H9 (cell line): ENCODE data around the gene COMP. TPM values are rescaled to one million over a fixed set of nuclear protein-coding genes. Genes with fewer than 3 reads are reported as not detected.

ENCODE experiments used
- DNase-seq: peaks from one replicate; pipeline ENCODE4 v3.0.0-alpha.2; 2017
- H2AFZ ChIP-seq: one replicate; pipeline ENCODE4 v1.6.1; 2013; ENCODE audit warnings: mild to moderate bottlenecking, low read length, control low read depth, moderate library complexity
- H2AK5ac ChIP-seq: 2 replicates; pipeline ENCODE4 v1.6.1; 2013; ENCODE audit warnings: low read length, control low read depth, mixed read lengths; ENCODE audit not compliant: insufficient read length
- H2BK120ac ChIP-seq: one replicate; pipeline ENCODE4 v1.6.1; 2013; ENCODE audit warnings: low read depth, mild to moderate bottlenecking, low read length, control low read depth, inconsistent platforms; ENCODE audit not compliant: poor library complexity, severe bottlenecking
- H2BK12ac ChIP-seq: 2 replicates; pipeline ENCODE4 v1.6.1; 2013; ENCODE audit warnings: low read length, control low read depth, mixed read lengths, low read depth; ENCODE audit not compliant: insufficient read length
- H2BK15ac ChIP-seq: 2 replicates; pipeline ENCODE4 v1.6.1; 2013; ENCODE audit warnings: low read depth, low read length, control low read depth
- H2BK20ac ChIP-seq: one replicate; pipeline ENCODE4 v1.6.1; 2013; ENCODE audit warnings: low read depth, mild to moderate bottlenecking, low read length, control low read depth, inconsistent platforms; ENCODE audit not compliant: poor library complexity, severe bottlenecking
- H2BK5ac ChIP-seq: 2 replicates; pipeline ENCODE4 v1.6.1; 2013; ENCODE audit warnings: low read length, control low read depth, mixed read lengths; ENCODE audit not compliant: insufficient read length
- H3K14ac ChIP-seq: 2 replicates; pipeline ENCODE4 v1.6.1; 2013; ENCODE audit warnings: low read length, control low read depth; ENCODE audit not compliant: insufficient read depth
- H3K18ac ChIP-seq: 2 replicates; pipeline ENCODE4 v1.6.1; 2013; ENCODE audit warnings: low read depth, mild to moderate bottlenecking, mixed read lengths, low read length, control low read depth; ENCODE audit not compliant: insufficient read length
- H3K23ac ChIP-seq: 2 replicates; pipeline ENCODE4 v1.6.1; 2013; ENCODE audit warnings: low read length, control low read depth, mixed read lengths, low read depth; ENCODE audit not compliant: insufficient read length
- H3K23me2 ChIP-seq: 2 replicates; pipeline ENCODE4 v1.6.1; 2013; ENCODE audit warnings: low read depth, mild to moderate bottlenecking, mixed read lengths, low read length, control low read depth; ENCODE audit not compliant: insufficient read length, poor library complexity, severe bottlenecking
- H3K27ac ChIP-seq: 2 replicates; pipeline ENCODE4 v1.5.1; 2013; ENCODE audit warnings: low read length, control low read depth, mixed read lengths, low read depth; ENCODE audit not compliant: insufficient read length
- H3K27me3 ChIP-seq: 2 replicates; pipeline ENCODE4 v1.6.1; 2013; ENCODE audit warnings: low read length, control low read depth, inconsistent platforms; ENCODE audit not compliant: insufficient read depth
- H3K4ac ChIP-seq: 2 replicates; pipeline ENCODE4 v1.6.1; 2013; ENCODE audit warnings: low read depth, mild to moderate bottlenecking, control low read depth, inconsistent platforms, low read length, moderate library complexity
- H3K4me1 ChIP-seq: 2 replicates; pipeline ENCODE4 v1.6.1; 2013; ENCODE audit warnings: low read length, control low read depth, inconsistent platforms; ENCODE audit not compliant: insufficient read depth
- H3K4me2 ChIP-seq: 2 replicates; pipeline ENCODE4 v1.6.1; 2013; ENCODE audit warnings: low read length, control low read depth, mixed read lengths; ENCODE audit not compliant: insufficient read length, insufficient read depth
- H3K56ac ChIP-seq: 2 replicates; pipeline ENCODE4 v1.6.1; 2013; ENCODE audit warnings: low read depth, mild to moderate bottlenecking, mixed read lengths, low read length, control low read depth; ENCODE audit not compliant: insufficient read length
- H3K79me1 ChIP-seq: 2 replicates; pipeline ENCODE4 v1.6.1; 2013; ENCODE audit warnings: low read depth, mild to moderate bottlenecking, moderate library complexity, low read length, control low read depth, inconsistent platforms; ENCODE audit not compliant: insufficient read depth, poor library complexity, severe bottlenecking
- H3K79me2 ChIP-seq: 2 replicates; pipeline ENCODE4 v1.6.1; 2013; ENCODE audit warnings: low read length, control low read depth, inconsistent platforms; ENCODE audit not compliant: insufficient read depth
- H3K9ac ChIP-seq: 2 replicates; pipeline ENCODE4 v1.6.1; 2013; ENCODE audit warnings: low read length, control low read depth, mixed read lengths; ENCODE audit not compliant: insufficient read length; ENCODE audit errors: extremely low read depth
- H3K9me3 ChIP-seq: one replicate; pipeline ENCODE4 v1.6.1; 2013; ENCODE audit warnings: low read depth, low read length, inconsistent platforms; ENCODE audit not compliant: control insufficient read depth
- H3T11ph ChIP-seq: one replicate; pipeline ENCODE4 v1.6.1; 2013; ENCODE audit warnings: mild to moderate bottlenecking, low read length, control low read depth, inconsistent platforms
- H4K20me1 ChIP-seq: one replicate; pipeline ENCODE4 v1.6.1; 2013; ENCODE audit not compliant: control insufficient read depth, insufficient read length, insufficient read depth
- H4K5ac ChIP-seq: 2 replicates; pipeline ENCODE4 v1.6.1; 2013; ENCODE audit warnings: low read depth, mild to moderate bottlenecking, mixed read lengths, low read length, control low read depth; ENCODE audit not compliant: insufficient read length
- H4K8ac ChIP-seq: replicated peaks from 2 replicates; pipeline ENCODE4 v1.6.1; 2013; ENCODE audit warnings: low read length, control low read depth, mixed read lengths, low read depth; ENCODE audit not compliant: insufficient read length
- H4K91ac ChIP-seq: 2 replicates; pipeline ENCODE4 v1.6.1; 2013; ENCODE audit warnings: low read depth, mild to moderate bottlenecking, moderate library complexity, mixed read lengths, low read length, control low read depth; ENCODE audit not compliant: insufficient read length
- H3K27ac Mint-ChIP-seq, 3 experiments: 2 replicates in 2 of 3; 3 replicates in 1 of 3; pipeline ENCODE4 v1.8.0; 2020 to 2021; ENCODE audit warnings: mixed read lengths in 3 of 3, mild to moderate bottlenecking in 1 of 3, moderate library complexity in 1 of 3
- H3K27me3 Mint-ChIP-seq: 2 replicates; pipeline ENCODE4 v1.8.0; 2021; ENCODE audit warnings: low read depth, mild to moderate bottlenecking, moderate library complexity, mixed read lengths
- H3K36me3 Mint-ChIP-seq, 3 experiments: 2 replicates in 2 of 3; 3 replicates in 1 of 3; pipeline ENCODE4 v1.8.0; 2020 to 2021; ENCODE audit warnings: low read depth in 3 of 3, mixed read lengths in 3 of 3; ENCODE audit not compliant: insufficient read depth in 1 of 3
- H3K4me1 Mint-ChIP-seq, 2 experiments: 2 replicates each; pipeline ENCODE4 v1.8.0; 2020; ENCODE audit warnings: mixed read lengths in 2 of 2
- H3K4me3 Mint-ChIP-seq, 2 experiments: 2 replicates in 1 of 2; 3 replicates in 1 of 2; pipeline ENCODE4 v1.8.0; 2020 to 2021; ENCODE audit warnings: mild to moderate bottlenecking in 2 of 2, mixed read lengths in 2 of 2, moderate library complexity in 1 of 2
- H3K9me3 Mint-ChIP-seq, 2 experiments: 2 replicates in 1 of 2; 3 replicates in 1 of 2; pipeline ENCODE4 v1.8.0; 2020; ENCODE audit warnings: mild to moderate bottlenecking in 2 of 2, mixed read lengths in 2 of 2, moderate library complexity in 1 of 2
- CTCF ChIP-seq: fragments of 200-600 bp; sonication (generic); conservative IDR thresholded peaks from 3 replicates; pipeline ENCODE4 v1.8.0; 2021; ENCODE audit warnings: antibody characterized with exemption, mild to moderate bottlenecking
- WGBS: extraction: QIAGEN DNeasy Blood & Tissue Kit; methylation state at CpG from one replicate; pipeline ENCODE4 v1.1.7; 2013; ENCODE audit warnings: missing lambda C conversion rate, low lambda C conversion rate, mixed read lengths; ENCODE audit not compliant: insufficient read length; ENCODE audit errors: extremely low coverage; 5-methylcytosine and 5-hydroxymethylcytosine counted together
- total RNA-seq: library from RNA; stranded (reverse); gene quantifications from 2 replicates; pipeline ENCODE4 v1.2.1, GENCODE V29; 2021

The COMP gene
- total RNA-seq, 1 experiment from 2014 or later: 0.15 TPM

DNA sequence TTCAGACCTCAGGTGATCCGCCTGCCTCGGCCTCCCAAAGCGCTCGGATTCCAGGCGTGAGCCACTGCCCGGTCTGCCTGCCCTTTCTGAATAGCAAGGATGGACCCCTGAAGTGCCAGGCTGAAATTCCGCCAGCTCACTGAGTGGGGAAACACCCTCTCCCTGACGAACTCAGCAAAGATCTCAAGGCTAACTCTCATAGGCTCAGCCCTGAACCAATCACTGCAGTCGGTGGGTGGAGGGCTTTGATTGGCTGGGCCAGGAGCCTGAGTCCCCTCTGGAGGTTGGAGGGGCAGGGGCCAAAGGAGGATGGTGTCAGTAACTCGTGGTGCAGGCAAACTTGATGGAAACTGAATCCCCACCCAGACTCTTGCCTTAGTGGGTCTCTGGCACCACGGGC is 11.2 kb upstream of the COMP start:
- WGBS: no CpG with 5 or more reads among the region's 11 CpGs
- H2BK12ac ChIP-seq: no peak overlapping the region
- H2AFZ ChIP-seq: no peak overlapping the region
- no peak overlapping the region for H3K9ac ChIP-seq
- no peaks in the 10 kb centered on the region for H3K4me1 ChIP-seq
- H2BK120ac ChIP-seq: no peak overlapping the region
- H3K4ac ChIP-seq: no peak overlapping the region
- Mint-ChIP-seq H3K9me3 (no peaks in the 10 kb centered on the region), H3K4me3 (peak overlapping the region; percentile 24 to 34; a peak in 4 of 5 replicates), H3K27me3 (peaks cover 8% of the 10 kb centered on the region), H3K27ac (peak overlapping the region in 1 of 3 experiments; percentile 83; a peak in 1 of 7 replicates), H3K4me1 (no peaks in the 10 kb centered on the region; a peak in 1 of 4 replicates), H3K36me3 (no peaks in the 10 kb centered on the region)
- peaks cover 13% of the 10 kb centered on the region; the same call in 1 of the 2 replicates for H3K27me3 ChIP-seq
- H3K23me2 ChIP-seq: no peaks in the 10 kb centered on the region
- no peak overlapping the region for H2BK5ac ChIP-seq
- H2BK15ac ChIP-seq: no peak overlapping the region
- H3K27ac ChIP-seq: no peak overlapping the region
- no peaks in the 10 kb centered on the region for H3K79me1 ChIP-seq
- H3K79me2 ChIP-seq: no peaks in the 10 kb centered on the region
- DNase-seq: peak; percentile 89
- no peak overlapping the region for H4K8ac ChIP-seq
- no peaks in the 10 kb centered on the region for H4K20me1 ChIP-seq
- H3K56ac ChIP-seq: no peak overlapping the region
- TF ChIP-seq CTCF: no peak
- no peak overlapping the region for H3K23ac ChIP-seq
- peak overlapping the region; percentile 13 for H3K4me2 ChIP-seq
- H3T11ph ChIP-seq: no peak overlapping the region
- peak overlapping the region; percentile 67 for H3K18ac ChIP-seq
- no peak overlapping the region for H4K91ac ChIP-seq
- no peak overlapping the region for H2BK20ac ChIP-seq
- H2AK5ac ChIP-seq: no peak overlapping the region
- no peak overlapping the region for H3K14ac ChIP-seq
- no peaks in the 10 kb centered on the region for H3K9me3 ChIP-seq
- no peak overlapping the region for H4K5ac ChIP-seq
